Measurements from ENCODE around the gene CD300A. TPM values are rescaled to one million over a fixed set of nuclear protein-coding genes. Genes with fewer than 3 reads are reported as not detected.
A peak's percentile ranks its signal among the peaks of the same experiment; 100 is the strongest.
"Not testable (repeated sequence)": the region's sequence is repeated elsewhere in the genome, so short reads cannot be mapped to it uniquely, and the experiment has no call there.

The CD300A gene
- total RNA-seq, 1 experiment from 2014 or later = not detected

- no peak for DNase-seq (ENCODE audit: low read depth)
Measured at GRCh38 chr17:74478420-74479100, 12.1 kb downstream of the CD300A start.

DNA sequence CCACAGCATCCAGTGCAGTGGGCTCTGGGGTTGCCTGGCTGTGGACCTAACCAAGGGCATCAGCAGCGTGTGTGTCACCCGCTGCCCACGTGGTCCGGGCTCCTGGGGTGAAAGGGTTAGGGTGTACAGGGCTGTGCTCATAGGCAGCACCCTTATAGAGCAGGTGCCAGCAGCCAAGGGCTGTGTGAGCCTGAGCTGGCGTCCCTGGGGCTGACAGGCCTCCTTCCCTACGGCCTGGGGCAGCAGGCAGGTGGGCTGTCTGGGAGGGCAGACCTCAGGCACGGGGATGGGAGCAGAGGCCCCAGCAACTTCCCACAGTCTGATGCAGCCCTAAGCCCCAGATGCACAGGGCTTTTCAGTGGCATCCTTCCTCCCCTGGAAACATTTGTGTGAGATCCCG, 13.9 kb downstream of the CD300A start:
- DNase-seq (ENCODE audit: low read depth) = no peak

DNA sequence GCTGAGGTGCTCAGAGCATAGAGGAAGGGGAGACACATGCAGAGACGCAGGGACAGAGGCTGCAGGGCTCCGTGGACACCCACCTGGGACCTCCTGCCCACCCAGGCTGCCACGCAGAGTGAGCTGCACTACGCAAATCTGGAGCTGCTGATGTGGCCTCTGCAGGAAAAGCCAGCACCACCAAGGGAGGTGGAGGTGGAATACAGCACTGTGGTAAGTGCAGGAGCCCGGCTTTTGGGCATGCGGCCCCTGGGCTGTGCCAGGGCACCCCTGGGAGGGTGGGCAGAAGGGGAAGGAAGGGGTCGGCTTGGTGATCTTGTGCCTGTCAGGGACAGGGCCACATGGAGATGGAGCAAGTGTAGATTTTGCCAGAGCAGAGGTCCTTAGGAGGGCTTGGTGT, 15.2 kb downstream of the CD300A start:
- DNase-seq (ENCODE audit: low read depth) = no peak

DNA sequence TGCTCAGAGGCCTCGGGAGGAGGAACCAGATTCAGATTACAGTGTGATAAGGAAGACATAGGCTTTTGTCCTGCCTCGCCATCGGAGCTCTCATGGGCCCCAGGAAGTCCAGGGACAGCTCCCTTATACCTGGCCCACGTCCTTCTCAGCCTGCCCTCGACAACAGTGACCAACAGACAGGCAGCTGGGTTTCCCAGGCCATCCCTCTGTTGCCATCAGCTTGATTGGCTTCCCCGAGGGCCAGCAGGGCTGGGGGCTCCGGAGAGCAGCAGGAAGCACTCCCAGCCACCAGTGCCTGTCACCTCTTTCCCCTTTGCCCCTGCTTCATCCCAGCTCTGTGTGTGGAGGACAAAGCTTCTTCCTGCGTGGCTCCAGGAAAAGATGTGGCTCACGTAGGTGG, 17.6 kb downstream of the CD300A start:
- no peak for DNase-seq (ENCODE audit: low read depth)

GRCh38 chr17:74485022-74485743, 18.7 kb downstream of the CD300A start:
- DNase-seq (ENCODE audit: low read depth) = no peak

GRCh38 chr17:74485841-74486240, 19.4 kb downstream of the CD300A start:
- DNase-seq (ENCODE audit: low read depth) = no peak

DNA sequence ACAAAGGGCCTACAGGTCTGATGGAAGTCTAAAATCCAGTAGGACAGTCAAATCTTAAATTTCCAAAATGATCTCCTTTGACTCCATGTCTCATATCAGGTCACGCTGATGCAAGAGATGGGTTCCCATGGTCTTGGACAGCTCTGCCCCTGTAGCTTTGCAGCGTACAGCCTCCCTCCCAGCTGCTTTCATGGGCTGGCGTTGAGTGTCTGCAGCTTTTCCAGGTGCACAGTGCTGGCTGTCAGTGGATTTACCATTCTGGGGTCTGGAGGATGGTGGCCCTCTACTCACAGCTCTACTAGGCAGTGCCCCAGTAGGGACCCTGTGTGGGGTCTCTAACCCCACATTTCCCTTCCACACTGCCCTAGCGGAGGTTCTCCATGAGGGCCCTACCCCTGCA, 21.8 kb downstream of the CD300A start:
- DNase-seq (ENCODE audit: low read depth) = not testable (repeated sequence)

- no peak for DNase-seq (ENCODE audit: low read depth)
Measured at GRCh38 chr17:74490716-74491115, 24.3 kb downstream of the CD300A start.

- DNase-seq (ENCODE audit: low read depth) = no peak
Measured at GRCh38 chr17:74491626-74492025, 25.2 kb downstream of the CD300A start.

DNA sequence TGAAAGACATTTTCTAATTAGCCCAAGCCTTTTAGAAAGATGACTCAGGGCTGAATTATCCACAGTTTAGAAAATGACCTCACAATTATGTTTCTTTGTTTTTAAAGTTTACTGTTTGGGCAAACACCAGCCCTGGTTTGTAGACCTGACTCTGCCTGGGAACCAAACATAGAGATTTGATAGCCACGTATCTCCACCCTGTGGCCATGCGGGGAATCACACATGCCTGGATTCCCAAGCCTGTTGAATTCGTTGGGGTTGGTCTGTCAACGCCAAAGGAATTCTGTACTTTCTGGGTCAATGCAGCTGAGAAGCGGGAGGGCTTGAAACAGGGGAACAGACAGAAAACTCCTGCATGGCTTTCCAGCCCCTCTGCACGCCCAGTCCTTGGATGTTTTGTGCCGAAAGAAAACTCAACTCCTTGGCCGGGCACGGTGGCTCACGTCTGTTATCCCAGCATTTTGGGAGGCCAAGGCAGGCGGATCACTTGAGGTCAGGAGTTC, 26.9 kb downstream of the CD300A start:
- DNase-seq (ENCODE audit: low read depth) = peak; percentile 32

GRCh38 chr17:74497471-74497870, 31.0 kb downstream of the CD300A start:
- DNase-seq (ENCODE audit: low read depth) = no peak

DNA sequence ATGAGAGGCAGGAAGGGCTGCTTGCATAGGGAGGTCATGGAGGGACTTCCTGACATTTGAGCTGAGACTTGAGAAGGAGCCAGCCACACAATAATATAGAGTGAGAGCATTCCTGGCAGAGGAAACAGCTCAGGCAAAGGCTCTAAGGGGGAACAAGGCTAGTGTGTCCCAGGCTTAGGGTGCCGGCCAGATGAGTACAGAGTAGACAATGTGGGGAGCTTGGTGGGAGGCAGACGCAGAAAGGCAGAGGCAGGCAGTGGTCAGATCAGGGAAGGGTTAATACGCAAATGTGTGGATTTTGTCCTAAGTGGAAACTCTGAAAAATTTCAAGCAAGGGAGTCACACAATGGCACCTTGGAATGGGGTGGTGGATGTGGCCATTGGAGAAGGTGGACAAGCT, 33.6 kb downstream of the CD300A start:
- no peak for DNase-seq (ENCODE audit: low read depth)

GRCh38 chr17:74502861-74503260, 36.4 kb downstream of the CD300A start:
- no peak for DNase-seq (ENCODE audit: low read depth)

GRCh38 chr17:74503949-74504348, 37.5 kb downstream of the CD300A start:
- not testable (repeated sequence) for DNase-seq (ENCODE audit: low read depth)

- DNase-seq (ENCODE audit: low read depth) = no peak
Measured at GRCh38 chr17:74508156-74508555, 41.7 kb downstream of the CD300A start.

DNA sequence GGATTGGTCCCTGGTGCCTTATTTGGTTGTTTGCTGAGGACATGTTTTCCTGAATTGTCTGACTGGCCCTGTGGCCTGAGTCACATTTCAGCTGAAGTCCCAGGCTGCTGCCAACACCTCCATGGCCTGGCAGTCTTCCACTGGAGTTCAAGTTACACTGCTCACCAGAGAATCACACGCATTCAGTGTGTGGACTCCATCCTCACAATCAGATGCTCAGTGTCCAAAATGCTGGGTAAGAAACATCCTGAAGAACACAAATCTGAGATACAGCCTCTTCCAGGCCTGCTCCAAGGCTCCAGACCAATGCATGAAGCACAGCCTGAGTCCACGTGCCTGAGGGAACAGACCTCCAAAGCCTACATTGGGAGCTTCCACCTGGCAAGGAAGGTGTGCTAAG, 45.6 kb downstream of the CD300A start:
- no peak for DNase-seq (ENCODE audit: low read depth)

DNA sequence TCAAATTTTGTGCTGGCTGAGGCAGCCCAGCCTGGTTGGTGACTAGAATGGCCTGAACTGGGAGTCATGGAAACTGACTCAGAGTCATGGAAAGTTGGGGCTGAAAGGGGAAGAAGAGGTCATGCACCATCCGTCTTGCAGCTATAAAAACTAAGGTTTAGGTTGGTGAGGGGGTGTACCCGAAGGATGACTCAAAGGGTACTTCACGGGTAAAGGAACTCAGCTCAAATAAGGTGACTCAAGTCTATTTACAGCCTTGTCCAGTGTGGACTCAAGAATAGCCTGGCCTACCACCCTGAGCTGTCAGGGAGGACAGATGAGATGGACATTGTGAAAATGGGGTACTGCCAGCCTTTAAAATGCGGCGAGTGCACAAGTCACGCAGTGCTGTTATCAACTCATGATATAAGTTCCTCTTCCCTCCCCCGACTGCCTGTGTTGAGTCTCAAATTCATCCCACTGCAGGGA, 46.2 kb downstream of the CD300A start:
- DNase-seq (ENCODE audit: low read depth) = no peak

DNA sequence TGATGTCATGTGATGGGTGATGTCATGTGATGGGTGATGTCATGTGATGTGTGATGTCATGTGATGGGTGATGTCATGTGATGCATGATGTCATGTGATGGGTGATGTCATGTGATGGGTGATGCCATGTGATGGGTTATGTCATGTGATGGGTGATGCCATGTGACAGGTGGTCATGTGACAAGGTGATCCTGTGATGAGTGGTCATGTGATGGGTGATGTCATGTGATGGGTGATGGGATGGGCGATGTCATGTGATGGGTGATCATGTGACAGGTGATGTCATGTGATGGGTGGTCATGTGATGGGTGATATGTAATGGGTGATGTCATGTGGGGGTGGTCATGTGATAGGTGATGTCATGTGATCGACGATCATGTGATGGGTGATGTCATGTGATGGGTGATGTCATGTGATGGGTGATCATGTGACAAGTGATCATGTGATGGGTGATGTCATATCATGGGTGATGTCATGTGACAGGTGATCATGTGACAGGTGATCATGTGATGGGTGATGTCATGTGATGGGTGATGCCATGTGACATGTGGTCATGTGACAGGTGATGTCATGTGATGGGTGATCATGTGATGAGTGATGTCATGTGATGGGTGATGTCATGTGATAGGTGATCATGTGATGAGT, 47.7 kb downstream of the CD300A start:
- peak; percentile 41 for DNase-seq (ENCODE audit: low read depth)

DNA sequence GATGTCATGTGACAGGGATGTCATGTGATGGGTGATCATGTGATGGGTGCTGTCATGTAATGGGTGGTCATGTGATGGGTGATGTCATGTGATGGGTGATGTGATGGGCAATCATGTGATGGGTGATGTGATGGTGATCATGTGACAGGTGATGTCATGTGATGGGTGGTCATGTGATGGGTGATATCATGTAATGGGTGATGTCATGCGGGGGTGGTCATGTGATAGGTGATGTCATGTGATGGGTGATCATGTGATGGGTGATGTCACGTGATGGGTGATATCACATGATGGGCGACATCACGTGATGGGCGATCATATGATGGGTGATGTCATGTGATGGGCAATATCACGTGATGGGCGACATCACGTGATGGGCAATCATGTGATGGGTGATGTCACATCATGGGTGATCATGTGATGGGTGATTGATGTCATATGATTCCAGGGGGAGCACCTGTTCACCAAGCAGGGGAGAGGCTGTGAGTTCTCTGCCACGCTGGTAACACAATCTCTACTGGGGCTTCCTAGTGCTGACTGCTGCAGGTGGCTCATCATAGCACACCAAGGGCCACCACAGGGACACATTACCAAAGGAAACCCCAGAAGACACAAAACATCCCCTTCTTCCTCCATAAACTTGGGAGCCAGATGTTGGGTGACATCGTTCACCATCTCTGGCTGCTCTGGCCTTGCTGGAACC, 48.3 kb downstream of the CD300A start:
- no peak for DNase-seq (ENCODE audit: low read depth)

DNA sequence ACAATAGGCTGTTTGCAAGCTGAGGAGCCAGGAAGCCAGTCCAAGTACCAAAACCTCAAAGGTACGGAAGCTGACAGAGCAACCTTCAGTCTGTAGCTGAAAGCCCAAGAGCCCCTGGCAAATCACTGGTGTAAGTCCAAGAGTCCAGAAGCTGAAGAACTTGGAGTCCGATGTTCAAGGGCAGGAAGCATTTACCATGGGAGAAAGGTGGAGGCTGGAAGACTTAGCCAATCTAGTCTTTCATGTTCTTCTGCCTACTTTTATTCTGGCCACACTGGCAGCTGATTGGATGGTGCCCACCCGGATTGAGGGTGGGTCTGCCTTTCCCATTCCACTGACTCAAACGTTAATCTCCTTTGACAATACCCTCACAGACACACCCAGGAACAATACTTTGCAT, 49.5 kb downstream of the CD300A start:
- no peak for DNase-seq (ENCODE audit: low read depth)

DNA sequence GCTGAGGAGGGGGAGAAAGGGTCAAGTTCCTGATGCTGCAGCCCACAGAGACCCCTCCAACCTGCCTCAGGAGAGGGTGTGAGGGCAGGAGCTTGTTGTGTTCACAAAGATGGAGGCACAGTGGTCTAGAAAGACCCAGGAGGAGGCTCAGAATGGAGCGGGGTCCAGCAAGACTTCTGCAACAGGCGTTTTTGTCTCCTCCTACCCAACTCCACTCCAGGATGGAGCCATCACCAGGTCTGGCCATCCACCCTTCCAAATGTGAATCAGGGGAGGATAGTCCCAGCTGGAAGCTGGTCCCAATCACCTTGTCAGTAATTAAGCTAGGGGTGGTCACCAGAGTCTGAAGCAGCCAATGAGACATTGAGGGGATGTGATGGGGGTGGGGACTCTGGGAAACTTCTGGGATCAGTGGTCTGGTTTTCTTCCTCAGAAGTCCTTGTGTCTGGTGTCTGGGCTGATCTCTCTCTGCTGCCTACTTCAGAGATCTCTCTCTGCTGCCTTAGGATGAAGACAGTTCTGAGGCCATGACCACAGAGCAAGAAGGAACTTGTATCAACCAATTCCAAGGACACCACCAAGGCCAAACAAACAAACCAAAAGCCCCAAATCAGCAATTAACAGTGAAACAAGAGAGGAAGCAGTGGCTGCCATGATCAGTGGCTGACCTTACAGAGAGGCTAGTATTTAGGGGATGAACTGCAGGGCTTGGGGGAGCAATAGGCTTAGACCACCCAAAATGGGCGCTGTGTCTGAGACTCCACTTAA, 50.3 kb downstream of the CD300A start:
- DNase-seq (ENCODE audit: low read depth) = no peak
